Globus pallidus (tissue), 1 donor: Measurements from ENCODE around the gene C17orf113.

Source experiments
- DNase-seq: peaks from one replicate; pipeline ENCODE4 v3.0.0-alpha.2; 2015; ENCODE audit warnings: low spot score

Gene C17orf113

GRCh38 chr17:42072323-42073187, 22.2 kb upstream of the C17orf113 start:
- DNase-seq = no peak

- DNase-seq = no peak
Measured at GRCh38 chr17:42071810-42072209, 21.4 kb upstream of the C17orf113 start.

- DNase-seq = no peak
Measured at GRCh38 chr17:42068979-42069378, 18.6 kb upstream of the C17orf113 start.

- no peak for DNase-seq
Measured at GRCh38 chr17:42067371-42068091, 17.1 kb upstream of the C17orf113 start.

- DNase-seq = no peak
Measured at GRCh38 chr17:42065201-42065600, 14.8 kb upstream of the C17orf113 start.

GRCh38 chr17:42062681-42063080, 12.3 kb upstream of the C17orf113 start:
- DNase-seq = no peak

GRCh38 chr17:42061646-42062487, 11.5 kb upstream of the C17orf113 start:
- DNase-seq = no peak

GRCh38 chr17:42060231-42060630, 9.8 kb upstream of the C17orf113 start:
- DNase-seq = no peak

- no peak for DNase-seq
Measured at GRCh38 chr17:42059815-42060214, 9.4 kb upstream of the C17orf113 start.

GRCh38 chr17:42058063-42058462, 7.7 kb upstream of the C17orf113 start:
- no peak for DNase-seq

- DNase-seq = no peak
Measured at GRCh38 chr17:42056635-42057034, 6.2 kb upstream of the C17orf113 start.

- DNase-seq = no peak
Measured at GRCh38 chr17:42055496-42055895, 5.1 kb upstream of the C17orf113 start.

GRCh38 chr17:42055027-42055426, 4.6 kb upstream of the C17orf113 start:
- DNase-seq = no peak

- DNase-seq = no peak
Measured at GRCh38 chr17:42053731-42054500, 3.5 kb upstream of the C17orf113 start.

GRCh38 chr17:42052346-42052877, 2.0 kb upstream of the C17orf113 start:
- DNase-seq = no peak

- DNase-seq = no peak
Measured at GRCh38 chr17:42051645-42052044, 1.2 kb upstream of the C17orf113 start.

GRCh38 chr17:42051013-42051400, 606 bp upstream of the C17orf113 start:
- DNase-seq = no peak

- no peak for DNase-seq
Measured at GRCh38 chr17:42049834-42050392, 488 bp downstream of the C17orf113 start.

- DNase-seq = no peak
Measured at GRCh38 chr17:42047343-42047742, 3.1 kb downstream of the C17orf113 start.

GRCh38 chr17:42045719-42046118, 4.7 kb downstream of the C17orf113 start:
- no peak for DNase-seq
